Common myeloid progenitor, CD34-positive (primary cell): ENCODE data around the gene SLC2A3.

Experiments
- CTCF ChIA-PET: fragments of 350-600 bp; sonication (Branson Sonifier 250); formaldehyde crosslinking; loops from one replicate; lab custom pipeline; 2021; ENCODE audit warnings: antibody characterized with exemption; lab: Charles Lee
- POLR2A ChIA-PET: fragments of 350-600 bp; sonication (Branson Sonifier 250); formaldehyde crosslinking; loops from one replicate; lab custom pipeline; 2021; ENCODE audit warnings: antibody characterized with exemption; lab: Charles Lee
- DNase-seq, 3 donors: peaks; one replicate each; pipeline versions ENCODE4 v3.0.0 to v3.0.0-alpha.2; 2013
- H3K27ac ChIP-seq, 2 experiments: 1 replicate in 1 of 2; 2 replicates in 1 of 2; pipeline ENCODE4 v1.7.0; 2013; ENCODE audit warnings: inconsistent platforms in 2 of 2, low read length in 2 of 2, mild to moderate bottlenecking in 2 of 2, low read depth in 1 of 2, moderate library complexity in 1 of 2; ENCODE audit not compliant: severe bottlenecking in 2 of 2, insufficient read depth in 1 of 2, poor library complexity in 1 of 2
- H3K27me3 ChIP-seq, 5 experiments: replicated peaks in 2 of 5; 1 replicate in 3 of 5; 2 replicates in 2 of 5; pipeline versions ENCODE4 v1.6.1 to v1.7.0; 2013; ENCODE audit warnings: low read length in 4 of 5, mild to moderate bottlenecking in 2 of 5, moderate library complexity in 2 of 5, inconsistent platforms in 1 of 5; ENCODE audit not compliant: insufficient read depth in 5 of 5, control insufficient read depth in 4 of 5
- H3K36me3 ChIP-seq, 4 experiments: 1 replicate in 2 of 4; 2 replicates in 2 of 4; pipeline versions ENCODE4 v1.6.1 to v1.7.0; 2013; ENCODE audit warnings: low read length in 3 of 4, control low read depth in 1 of 4, mild to moderate bottlenecking in 1 of 4; ENCODE audit not compliant: control insufficient read depth in 4 of 4, insufficient read depth in 4 of 4
- H3K4me1 ChIP-seq, 4 experiments: 1 replicate in 3 of 4; 2 replicates in 1 of 4; pipeline versions ENCODE4 v1.6.1 to v1.7.1; 2013; ENCODE audit warnings: low read length in 3 of 4, mild to moderate bottlenecking in 3 of 4, control low read depth in 1 of 4, inconsistent platforms in 1 of 4, moderate library complexity in 1 of 4; ENCODE audit not compliant: control insufficient read depth in 4 of 4, insufficient read depth in 4 of 4; ENCODE audit errors: control extremely low read depth in 1 of 4
- H3K4me3 ChIP-seq, 7 experiments: 1 replicate in 4 of 7; 2 replicates in 3 of 7; pipeline versions ENCODE4 v1.5.1 to v1.7.0; 2013; ENCODE audit warnings: mild to moderate bottlenecking in 7 of 7, low read length in 6 of 7, moderate library complexity in 6 of 7, inconsistent platforms in 2 of 7, low read depth in 2 of 7, control low read depth in 1 of 7; ENCODE audit not compliant: insufficient read depth in 4 of 7, control insufficient read depth in 1 of 7; ENCODE audit errors: extremely low read depth in 1 of 7
- H3K9me3 ChIP-seq, 5 experiments: 1 replicate in 4 of 5; 2 replicates in 1 of 5; pipeline versions ENCODE4 v1.6.1 to v1.7.1; 2013; ENCODE audit warnings: low read length in 4 of 5, mild to moderate bottlenecking in 2 of 5, inconsistent platforms in 1 of 5, low read depth in 1 of 5, moderate library complexity in 1 of 5; ENCODE audit not compliant: control insufficient read depth in 4 of 5, insufficient read depth in 2 of 5; ENCODE audit errors: control extremely low read depth in 1 of 5
- WGBS: methylation state at CpG from one replicate; pipeline ENCODE4 v1.1.5; 2013; ENCODE audit not compliant: insufficient coverage; 5-methylcytosine and 5-hydroxymethylcytosine counted together

The SLC2A3 gene

GRCh38 chr12:7870335-7870734 lies 65.7 kb downstream of the SLC2A3 start:
- no peak for DNase-seq
- CTCF ChIA-PET, result interaction anchor here (0.6 to 1.2 kb wide), 2 partner anchors 25 to 42 kb away, joined by 4 to 5 read pairs; no protein-coding TSS in a partner anchor
- 70% methylated on average over 2 of the region's 3 CpGs for WGBS
- peaks cover 0 to 6% (median 0%) of the 10 kb centered on the region in 4 experiments for H3K4me1 ChIP-seq
- peaks cover 2 to 27% (median 7%) of the 10 kb centered on the region in 5 experiments for H3K27me3 ChIP-seq
- H3K36me3 ChIP-seq, result no peaks in the 10 kb centered on the region
- no peak overlapping the region for H3K27ac ChIP-seq
- H3K9me3 ChIP-seq, result no peaks in the 10 kb centered on the region
- H3K4me3 ChIP-seq, result no peak overlapping the region
- POLR2A ChIA-PET, result no interaction called here
